GM19023 (cell line): ENCODE data around the gene TRIO.

ENCODE experiments used
- ATAC-seq: cut with Tn5 transposase; IDR thresholded peaks from one replicate; pipeline ENCODE4 v1.9.1; 2021; ENCODE audit warnings: mild to moderate bottlenecking, moderate library complexity; ENCODE audit not compliant: unreplicated experiment

TRIO gene

GRCh38 chr5:14165375-14166106, 22.4 kb downstream of the TRIO start:
- no peak for ATAC-seq

GRCh38 chr5:14166437-14166836, 23.3 kb downstream of the TRIO start:
- ATAC-seq: no peak

- ATAC-seq: peak; percentile 33
Measured at GRCh38 chr5:14167211-14167845, 24.2 kb downstream of the TRIO start.

- ATAC-seq: no peak
Measured at GRCh38 chr5:14168144-14168792, 25.1 kb downstream of the TRIO start.

- ATAC-seq: no peak
Measured at GRCh38 chr5:14168793-14169262, 25.7 kb downstream of the TRIO start.

- no peak for ATAC-seq
Measured at GRCh38 chr5:14171046-14171445, 27.9 kb downstream of the TRIO start.

GRCh38 chr5:14171621-14172020, 28.5 kb downstream of the TRIO start:
- no peak for ATAC-seq

- ATAC-seq: peak; percentile 50
Measured at GRCh38 chr5:14172149-14172795, 29.1 kb downstream of the TRIO start.

- no peak for ATAC-seq
Measured at GRCh38 chr5:14173377-14174229, 30.5 kb downstream of the TRIO start.

- ATAC-seq: peak; percentile 32
Measured at GRCh38 chr5:14174230-14174636, 31.1 kb downstream of the TRIO start.

GRCh38 chr5:14175381-14175780, 32.2 kb downstream of the TRIO start:
- no peak for ATAC-seq

GRCh38 chr5:14176888-14177287, 33.7 kb downstream of the TRIO start:
- ATAC-seq: no peak

- no peak for ATAC-seq
Measured at GRCh38 chr5:14177634-14178033, 34.5 kb downstream of the TRIO start.

GRCh38 chr5:14178091-14178490, 34.9 kb downstream of the TRIO start:
- ATAC-seq: no peak

- ATAC-seq: no peak
Measured at GRCh38 chr5:14178671-14179211, 35.6 kb downstream of the TRIO start.

GRCh38 chr5:14179446-14179845, 36.3 kb downstream of the TRIO start:
- ATAC-seq: no peak

GRCh38 chr5:14180437-14180836, 37.3 kb downstream of the TRIO start:
- ATAC-seq: no peak

- ATAC-seq: no peak
Measured at GRCh38 chr5:14181299-14181968, 38.3 kb downstream of the TRIO start.

- ATAC-seq: no peak
Measured at GRCh38 chr5:14182761-14183160, 39.6 kb downstream of the TRIO start.
